ENCODE results near the gene TRAF3IP3.

Gene TRAF3IP3

DNA sequence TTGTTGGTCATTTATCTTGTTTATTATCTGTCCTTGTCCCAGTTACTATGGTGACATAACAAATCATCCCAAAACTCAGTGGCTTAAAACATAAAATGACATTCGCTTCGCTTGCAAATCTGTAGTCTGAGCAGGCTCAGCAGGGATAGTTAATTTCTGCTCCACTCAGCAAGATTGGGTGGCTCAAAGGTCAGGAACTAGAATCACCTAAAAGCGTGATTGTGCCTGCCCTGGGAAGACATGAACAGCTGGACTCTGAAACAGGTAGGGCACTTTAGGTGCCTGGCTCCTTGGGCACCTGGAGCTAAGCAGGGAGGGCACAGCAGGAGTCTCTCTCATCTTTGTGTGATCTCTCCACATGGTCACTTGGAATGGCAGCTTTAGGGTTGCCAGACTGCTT is 14.7 kb upstream of the TRAF3IP3 start:
- no peak for DNase-seq

- DNase-seq, result no peak
Measured at GRCh38 chr1:209741889-209742288, 14.0 kb upstream of the TRAF3IP3 start.

DNA sequence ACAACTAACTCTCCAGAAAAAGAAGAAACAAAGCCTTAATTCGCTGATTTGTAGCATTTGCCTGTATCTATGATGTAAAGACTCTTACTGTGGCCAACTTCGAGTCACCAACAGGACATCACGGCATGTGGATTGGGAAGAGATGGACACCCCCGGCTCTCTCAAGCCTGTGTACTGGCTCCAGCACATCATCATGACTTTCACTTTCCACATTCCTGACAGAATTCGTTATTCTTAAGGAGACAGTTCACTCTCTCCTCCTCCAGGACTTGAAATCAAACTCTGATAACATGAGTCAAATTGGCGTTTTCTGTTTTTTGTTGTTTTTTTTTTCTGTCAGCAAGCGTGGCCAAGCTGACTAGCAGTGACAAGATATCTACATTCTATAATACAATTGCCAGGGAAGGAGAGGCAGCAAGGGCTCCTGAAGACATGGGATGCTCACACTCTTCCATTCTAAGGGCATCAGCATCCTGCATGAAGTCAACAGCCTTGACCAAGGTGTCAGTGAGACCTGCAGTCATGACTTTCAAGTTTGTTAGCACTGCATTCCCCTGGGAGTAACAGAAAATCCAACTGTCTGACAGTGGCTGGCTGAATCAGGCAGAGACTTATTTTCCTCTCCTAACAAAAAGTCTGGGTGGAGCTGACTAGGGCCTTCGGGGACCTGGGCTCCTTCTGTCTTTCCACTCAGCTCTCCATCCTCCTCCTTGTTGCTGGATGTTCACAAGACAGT is 13.3 kb upstream of the TRAF3IP3 start:
- DNase-seq, result no peak

GRCh38 chr1:209743145-209743482 is 12.7 kb upstream of the TRAF3IP3 start:
- DNase-seq, result no peak

DNA sequence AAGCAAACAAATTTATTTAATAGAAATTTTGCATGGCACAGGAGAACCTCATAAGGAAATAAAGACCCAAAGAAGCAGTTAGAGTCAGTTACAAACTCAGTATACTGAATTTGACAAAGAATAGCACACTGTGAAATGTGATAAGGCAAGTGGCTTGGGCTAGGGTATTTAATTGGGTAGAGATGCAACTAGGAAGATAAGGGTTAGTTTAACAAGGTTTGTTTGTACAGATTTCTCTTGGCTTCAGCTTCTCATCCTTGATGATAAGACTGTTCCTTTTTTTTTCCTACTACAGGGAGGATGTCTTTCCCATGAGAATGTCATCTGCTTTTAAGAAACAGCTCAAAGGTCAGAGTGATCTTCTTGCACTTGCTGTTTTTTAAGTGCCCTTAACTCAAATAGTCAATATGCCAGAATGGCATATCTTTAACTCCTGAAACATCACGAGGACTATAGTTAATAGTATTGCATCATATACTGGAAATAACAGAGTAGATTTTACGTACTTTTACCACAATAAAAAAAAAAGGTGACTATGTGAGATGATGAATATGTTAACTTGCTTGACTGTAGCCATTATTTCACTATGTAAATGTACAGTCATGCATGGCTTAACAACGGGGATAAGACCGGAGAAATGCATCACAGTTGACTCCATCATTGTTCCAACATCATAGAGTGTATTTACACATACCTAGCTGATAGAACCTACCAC is 9.2 kb upstream of the TRAF3IP3 start:
- no peak for DNase-seq

GRCh38 chr1:209747580-209748262 is 8.1 kb upstream of the TRAF3IP3 start:
- DNase-seq, result peak; percentile 96

DNA sequence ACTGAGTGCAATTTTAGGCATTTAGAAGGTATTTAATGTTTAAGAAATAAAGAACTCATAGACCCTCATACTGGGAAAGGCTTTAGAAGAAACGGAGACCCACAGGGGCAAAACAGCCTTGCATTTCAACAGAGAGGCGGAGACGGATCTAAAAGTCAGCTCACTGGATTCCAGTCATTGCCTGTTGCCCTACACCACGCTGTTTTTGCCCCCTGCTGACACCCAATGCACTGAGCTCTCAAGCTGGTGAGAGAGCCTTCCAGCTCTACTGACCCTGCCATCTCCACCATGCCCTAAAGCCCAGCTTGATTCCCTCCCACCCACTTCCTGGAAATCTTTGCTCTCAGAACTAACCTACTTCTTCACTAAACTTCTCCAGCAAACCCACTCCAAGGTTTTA is 7.2 kb upstream of the TRAF3IP3 start:
- DNase-seq, result no peak

DNA sequence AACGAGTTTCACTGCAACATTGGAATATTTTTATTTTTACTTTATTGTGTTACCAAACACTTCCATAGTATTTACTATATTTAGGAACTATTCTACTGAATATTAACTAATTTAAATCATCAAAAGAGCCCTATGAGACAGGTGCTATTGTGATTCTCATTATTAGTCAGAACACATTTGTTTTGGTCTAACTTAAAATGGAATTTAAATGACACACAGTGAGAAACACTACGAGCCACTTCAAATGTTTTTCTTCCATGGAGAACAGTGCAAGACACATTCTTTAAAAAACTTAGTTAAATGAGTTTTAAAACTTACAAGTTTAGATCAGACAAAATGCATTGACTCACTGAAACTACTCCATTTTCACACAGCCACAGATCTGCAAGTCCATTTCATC is 6.6 kb upstream of the TRAF3IP3 start:
- DNase-seq, result peak; percentile 49

- peak; percentile 41 for DNase-seq
Measured at GRCh38 chr1:209749670-209750323, 6.1 kb upstream of the TRAF3IP3 start.

DNA sequence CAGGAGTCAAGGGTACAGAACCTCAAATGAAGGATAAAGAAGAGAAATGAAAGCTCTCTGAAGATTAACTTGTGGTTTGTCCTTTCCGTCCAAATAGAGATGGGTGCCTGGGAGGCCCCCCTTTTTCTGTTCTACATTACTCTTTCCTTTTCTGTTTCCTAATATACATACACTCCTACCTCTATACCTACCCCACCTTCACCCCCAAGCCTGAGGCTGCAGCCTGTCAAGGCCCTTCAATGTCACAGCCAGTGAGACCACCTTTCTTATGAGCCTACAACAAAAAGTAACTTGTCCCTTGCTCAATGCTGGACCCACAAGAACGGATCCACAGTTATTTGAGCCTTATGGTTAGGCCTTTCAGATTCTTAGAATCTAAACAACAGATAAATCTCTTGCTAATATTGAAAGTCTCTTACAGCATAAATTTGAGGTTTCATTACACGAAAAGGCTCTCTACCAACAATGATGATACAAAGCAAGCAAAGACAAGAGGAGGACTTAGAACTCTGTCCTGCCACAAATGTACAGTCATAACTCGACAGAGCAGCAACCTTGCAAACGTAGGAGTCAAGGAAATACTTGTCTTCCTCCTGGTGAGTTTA is 4.1 kb upstream of the TRAF3IP3 start:
- peak; percentile 94 for DNase-seq

- DNase-seq, result no peak
Measured at GRCh38 chr1:209752890-209753289, 3.0 kb upstream of the TRAF3IP3 start.

DNA sequence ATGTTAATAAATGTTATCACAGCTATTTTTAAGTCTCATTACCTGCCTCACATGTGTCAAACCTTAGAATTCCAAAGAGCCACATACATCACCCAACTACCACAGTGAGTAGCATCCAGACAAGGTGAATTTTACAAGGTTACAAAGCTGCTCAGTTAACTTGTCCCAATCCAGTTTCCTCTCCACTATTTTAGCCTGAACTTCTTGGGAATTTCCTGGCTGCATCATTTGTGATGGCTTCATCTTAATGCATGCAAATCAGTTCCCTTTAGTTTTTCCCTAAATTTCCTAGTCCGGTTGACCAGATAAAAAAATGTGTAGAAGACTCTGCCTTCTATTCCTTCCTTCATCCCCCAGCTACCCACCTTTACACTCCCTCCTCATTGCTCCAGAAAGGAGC is 597 bp upstream of the TRAF3IP3 start:
- no peak for DNase-seq

- DNase-seq, result peak; percentile 63
Measured at GRCh38 chr1:209756615-209757445, 977 bp downstream of the TRAF3IP3 start.

GRCh38 chr1:209758400-209758799 is 2.5 kb downstream of the TRAF3IP3 start:
- no peak for DNase-seq

DNA sequence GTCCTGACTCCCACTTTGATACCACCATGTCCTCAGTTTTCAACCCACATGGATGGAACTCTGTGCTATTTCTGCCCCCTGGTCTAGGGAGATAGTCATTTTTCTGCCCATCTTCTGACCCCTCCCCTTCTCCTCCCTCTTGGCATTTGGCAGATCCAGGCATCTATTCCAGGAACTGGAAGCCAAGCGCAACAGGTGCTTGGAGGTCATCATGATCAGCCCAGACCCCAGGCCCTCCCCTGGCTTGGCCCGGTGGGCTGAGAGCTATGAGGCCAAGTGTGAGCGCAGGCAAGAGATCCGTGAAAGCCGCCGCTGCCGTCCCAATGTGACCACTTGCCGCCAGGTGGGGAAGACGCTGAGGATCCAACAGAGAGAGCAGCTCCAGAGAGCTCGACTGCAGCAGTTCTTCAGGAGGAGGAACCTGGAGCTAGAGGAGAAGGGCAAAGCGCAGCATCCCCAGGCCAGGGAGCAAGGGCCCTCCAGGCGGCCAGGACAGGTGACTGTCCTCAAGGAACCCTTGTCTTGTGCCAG is 4.0 kb downstream of the TRAF3IP3 start:
- no peak for DNase-seq

GRCh38 chr1:209761011-209761635 is 5.3 kb downstream of the TRAF3IP3 start:
- no peak for DNase-seq

DNA sequence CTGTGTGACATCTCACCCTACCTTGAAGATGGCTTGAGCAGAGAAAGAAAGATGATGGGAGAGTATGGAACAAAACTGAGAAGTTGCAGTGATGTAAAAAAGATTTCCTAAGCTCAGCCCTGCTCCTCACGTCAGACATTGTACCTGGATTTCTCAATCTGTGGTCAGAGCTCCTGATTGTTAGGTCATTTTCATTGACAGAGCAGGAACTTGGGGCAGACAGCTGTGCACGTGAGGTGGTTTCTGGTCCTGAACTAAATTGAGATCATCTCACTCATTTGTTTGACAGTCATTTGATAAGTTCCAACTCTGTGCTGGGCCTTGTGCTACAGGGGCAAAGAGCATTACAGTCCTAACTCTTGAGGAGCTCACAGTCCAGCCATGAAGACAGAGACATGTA is 10.2 kb downstream of the TRAF3IP3 start:
- DNase-seq, result peak; percentile 46

GRCh38 chr1:209767096-209767495 is 11.2 kb downstream of the TRAF3IP3 start:
- peak; percentile 64 for DNase-seq

GRCh38 chr1:209767706-209768105 is 11.9 kb downstream of the TRAF3IP3 start:
- DNase-seq, result no peak

DNA sequence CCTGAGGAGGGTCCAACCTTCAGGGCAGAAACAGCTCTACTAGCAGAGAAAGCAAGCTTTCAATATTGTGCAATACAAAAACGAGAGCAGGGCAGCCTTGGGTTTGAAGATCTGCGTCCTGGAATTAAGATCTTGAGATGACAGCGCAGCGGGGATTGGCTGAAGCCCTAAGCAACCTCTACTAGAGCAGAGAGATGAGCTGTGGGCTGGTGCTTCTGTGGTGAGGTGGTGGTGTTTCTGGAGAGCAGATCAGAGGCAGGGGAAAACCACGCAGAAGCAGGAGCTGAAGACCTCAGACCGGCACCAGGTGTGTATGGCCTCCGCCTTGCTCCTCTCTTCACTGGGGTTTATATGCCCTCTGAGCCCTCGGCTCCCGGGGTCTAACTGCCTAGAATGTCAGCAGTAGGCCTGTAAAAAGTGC is 12.5 kb downstream of the TRAF3IP3 start:
- peak; percentile 97 for DNase-seq

GRCh38 chr1:209769171-209769904 is 13.5 kb downstream of the TRAF3IP3 start:
- DNase-seq, result peak; percentile 91

All from activated CD4-positive, alpha-beta T cell treated with anti-CD3 and anti-CD28 coated beads, Interleukin-2, amount 50 U/mL, for 16 hours (primary cell).